Measurements from ENCODE around the gene MAP2. TPM values are rescaled to one million over a fixed set of nuclear protein-coding genes. Genes with fewer than 3 reads are reported as not detected.

MAP2 gene
- total and polyA plus RNA-seq, 2 experiments from 2014 or later: 2.9 to 4.4 TPM

DNA sequence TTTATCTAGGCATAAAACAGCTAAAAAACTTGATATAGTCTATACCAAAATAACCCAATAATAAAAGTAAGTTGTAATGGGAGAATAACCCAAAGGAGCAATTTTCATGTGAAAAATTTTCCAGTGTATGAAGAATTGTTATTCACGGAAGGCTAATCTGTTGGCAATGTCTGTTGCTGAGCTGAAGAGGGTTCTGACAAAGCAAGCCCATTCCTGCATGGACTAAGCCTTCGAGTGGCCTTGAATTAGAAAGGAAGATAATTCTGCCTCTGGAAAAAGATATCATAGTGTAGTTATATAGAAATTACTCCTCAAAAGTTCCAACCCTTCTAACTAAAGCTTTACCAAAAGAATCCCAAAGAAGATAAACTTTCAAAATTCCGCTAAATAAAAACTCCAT is 101.5 kb downstream of the MAP2 start (continued):
- no peak for TF ChIP-seq ZNF462 (CRISPR knock-in tag; IDR thresholded peaks at IDR 0.05)
- no peak for TF ChIP-seq ZNF331 (CRISPR knock-in tag; IDR thresholded peaks at IDR 0.05; ENCODE audit: low read depth)
- TF ChIP-seq ZNF114 (CRISPR knock-in tag; IDR thresholded peaks at IDR 0.05): no peak
- no peak for TF ChIP-seq EZH2 (IDR thresholded peaks at IDR 0.05; ENCODE audit: low read depth, unreplicated experiment)
- TF ChIP-seq STAT1 (IDR thresholded peaks at IDR 0.05; ENCODE audit: unreplicated experiment): no peak
- TF ChIP-seq EZH2phosphoT487 (IDR thresholded peaks at IDR 0.05; ENCODE audit: unreplicated experiment): no peak
- TF ChIP-seq ETS1 (IDR thresholded peaks at IDR 0.05): no peak

GRCh38 chr2:209525834-209526281 is 102.0 kb downstream of the MAP2 start:
- no peaks in the 10 kb centered on the region for H3F3A ChIP-seq (replicated peaks; ENCODE audit: low read depth)
- H4K20me1 ChIP-seq (replicated peaks; ENCODE audit: insufficient read depth): no peaks in the 10 kb centered on the region
- no peak overlapping the region for H3K27ac Mint-ChIP-seq
- peaks cover 56% of the 10 kb centered on the region for H3K27me3 ChIP-seq (ENCODE audit: insufficient read depth)
- H3K27ac ChIP-seq (ENCODE audit: low read depth): no peak overlapping the region
- peaks cover 4% of the 10 kb centered on the region for H3K4me1 Mint-ChIP-seq
- no peaks in the 10 kb centered on the region for H3K36me3 Mint-ChIP-seq (ENCODE audit: low read depth)
- ATAC-seq (no peak), DNase-seq (ENCODE audit: low spot score) (no peak)
- no peak for TF ChIP-seq EZH2phosphoT487 (IDR thresholded peaks at IDR 0.05; ENCODE audit: unreplicated experiment)
- no peak for TF ChIP-seq JUNB (IDR thresholded peaks at IDR 0.05; ENCODE audit: unreplicated experiment)
- TF ChIP-seq CREB1 (CRISPR knock-in tag; IDR thresholded peaks at IDR 0.05; ENCODE audit: low read depth): no peak
- no peak for TF ChIP-seq NANOG (IDR thresholded peaks at IDR 0.05; ENCODE audit: borderline replicate concordance)
- no peak for TF ChIP-seq STAT1 (IDR thresholded peaks at IDR 0.05; ENCODE audit: unreplicated experiment)
- peaks cover 1% of the 10 kb centered on the region for H3K4me1 ChIP-seq (ENCODE audit: insufficient read depth)
- no peak overlapping the region for H3K4me3 Mint-ChIP-seq
- no peaks in the 10 kb centered on the region for H3K9me3 Mint-ChIP-seq
- H3K36me3 ChIP-seq (ENCODE audit: insufficient read depth): no peaks in the 10 kb centered on the region
- no peak overlapping the region for H3K4me2 ChIP-seq
- no peak overlapping the region for H2AFZ ChIP-seq
- no peaks in the 10 kb centered on the region for H3K9me2 ChIP-seq (ENCODE audit: insufficient read depth)
- peaks cover 4% of the 10 kb centered on the region for H3K27me3 Mint-ChIP-seq (ENCODE audit: insufficient read depth, low read depth, poor library complexity)
- H3K4me3 ChIP-seq: no peak overlapping the region
- no peaks in the 10 kb centered on the region for H3K79me2 ChIP-seq (replicated peaks; ENCODE audit: insufficient read depth)

Measured in GM23338 (cell line).